HepG2 (cell line): ENCODE results near the gene CCT3. TPM values are rescaled to one million over a fixed set of nuclear protein-coding genes. Genes with fewer than 3 reads are reported as not detected.

ENCODE experiments used
- ATF7 ChIP-seq, 2 experiments: fragments of 450-650 bp in 1 of 2; sonication (generic) in 1 of 2; formaldehyde crosslinking in 1 of 2; IDR thresholded peaks; 2 replicates each; pipeline versions ENCODE4 v1.4.0 to v1.6.1; 2016 to 2020; ENCODE audit warnings: antibody characterized with exemption in 1 of 2, mild to moderate bottlenecking in 1 of 2, missing genetic modification reagents in 1 of 2
- CCAR2 ChIP-seq: fragments of 200-400 bp; formaldehyde crosslinking; optimal IDR thresholded peaks from 2 replicates; pipeline ENCODE3; 2018; ENCODE audit warnings: low read depth, mild to moderate bottlenecking, low read length, moderate library complexity
- CHCHD3 ChIP-seq: sonication (generic); formaldehyde crosslinking; IDR thresholded peaks from 2 replicates; pipeline ENCODE4 v1.8.0; 2022; ENCODE audit warnings: mild to moderate bottlenecking, missing genetic modification reagents, moderate library complexity
- CHD4 ChIP-seq: fragments of 200-600 bp; sonication (generic); IDR thresholded peaks from 2 replicates; pipeline ENCODE4 v1.7.0; 2017; ENCODE audit warnings: mild to moderate bottlenecking, low read length, borderline replicate concordance
- MAFG ChIP-seq: sonication (generic); formaldehyde crosslinking; IDR thresholded peaks from 2 replicates; pipeline ENCODE4 v1.5.1; 2020; ENCODE audit warnings: mild to moderate bottlenecking, missing genetic modification reagents
- NR2F1 ChIP-seq, 2 experiments: fragments of 450-650 bp in 1 of 2; formaldehyde crosslinking in 1 of 2; IDR thresholded peaks; 2 replicates each; pipeline versions ENCODE4 v1.5.0 to v1.6.1; 2016 to 2020; ENCODE audit warnings: mild to moderate bottlenecking in 1 of 2, missing compliant biosample characterization in 1 of 2, missing genetic modification reagents in 1 of 2, moderate library complexity in 1 of 2
- PLRG1 ChIP-seq: fragments of 450-650 bp; conservative IDR thresholded peaks from 2 replicates; pipeline ENCODE4 v1.6.1; 2016
- SP5 ChIP-seq: IDR thresholded peaks from 2 replicates; pipeline ENCODE4 v1.6.1; 2016; ENCODE audit warnings: low read depth, borderline replicate concordance
- SPEN ChIP-seq: sonication (generic); formaldehyde crosslinking; IDR thresholded peaks from 2 replicates; pipeline ENCODE4 v1.5.1; 2020; ENCODE audit warnings: low read depth, mild to moderate bottlenecking, missing genetic modification reagents
- TOE1 ChIP-seq: sonication (generic); formaldehyde crosslinking; IDR thresholded peaks from 2 replicates; pipeline ENCODE4 v1.4.0; 2020; ENCODE audit warnings: mild to moderate bottlenecking, missing genetic modification reagents
- TSC22D2 ChIP-seq: sonication (generic); formaldehyde crosslinking; IDR thresholded peaks from 2 replicates; pipeline ENCODE4 v1.5.1; 2020; ENCODE audit warnings: missing genetic modification reagents, mild to moderate bottlenecking, borderline replicate concordance
- ZNF136 ChIP-seq: sonication (generic); formaldehyde crosslinking; IDR thresholded peaks from 2 replicates; pipeline ENCODE4 v1.8.1; 2022; ENCODE audit warnings: low read depth, mild to moderate bottlenecking, moderate library complexity, missing genetic modification reagents
- ZNF549 ChIP-seq: sonication (generic); formaldehyde crosslinking; IDR thresholded peaks from 2 replicates; pipeline ENCODE4 v1.5.0; 2020; ENCODE audit warnings: missing genetic modification reagents
- ZNF558 ChIP-seq: sonication (generic); formaldehyde crosslinking; IDR thresholded peaks from 2 replicates; pipeline ENCODE4 v1.9.0; 2022; ENCODE audit warnings: mild to moderate bottlenecking, missing genetic modification reagents, borderline replicate concordance
- polyA plus RNA-seq, 8 experiments: library from polyadenylated mRNA; depleted of rRNA in 3 of 8; stranded (reverse) in 7 of 8; unstranded in 1 of 8; fragments of >200 nt; fragmentation: Illumina TruSeq in 4 of 8; extraction: Trizol in 4 of 8; gene quantifications; 2 replicates each; pipeline versions ENCODE4 v1.2.1 to v1.2.3, GENCODE V29; 2011 to 2016; ENCODE audit warnings: low read depth in 4 of 8, missing spikeins in 1 of 8, mixed read lengths in 1 of 8; ENCODE audit not compliant: insufficient read depth in 1 of 8
- total RNA-seq, 5 experiments: library from RNA; depleted of rRNA; stranded (reverse); fragments of >200 nt; fragmentation: Illumina TruSeq; extraction: Trizol; gene quantifications; 2 replicates each; pipeline ENCODE4 v1.2.3, GENCODE V29; 2016; ENCODE audit warnings: low read depth in 1 of 5
- TF ChIP-seq, protein P1 (sequence below): sonication (generic); formaldehyde crosslinking; IDR thresholded peaks from 2 replicates; pipeline ENCODE4 v1.4.0; 2020; ENCODE audit warnings: missing genetic modification reagents
- TF ChIP-seq, protein P2 (sequence below): sonication (generic); formaldehyde crosslinking; IDR thresholded peaks from 2 replicates; pipeline ENCODE4 v1.5.0; 2020; ENCODE audit warnings: mild to moderate bottlenecking, missing genetic modification reagents
- TF ChIP-seq, protein P3 (sequence below): sonication (generic); formaldehyde crosslinking; IDR thresholded peaks from 2 replicates; pipeline ENCODE4 v1.8.0; 2022; ENCODE audit warnings: mild to moderate bottlenecking, missing genetic modification reagents, moderate library complexity
- TF ChIP-seq, protein P4 (sequence below): sonication (generic); formaldehyde crosslinking; IDR thresholded peaks from 2 replicates; pipeline ENCODE4 v1.5.0; 2020; ENCODE audit warnings: mild to moderate bottlenecking, missing genetic modification reagents
- TF ChIP-seq, protein P5 (sequence below): IDR thresholded peaks from 2 replicates; pipeline ENCODE4 v1.6.1; 2012; ENCODE audit warnings: low read depth, low read length, improper control_type of control experiment

Gene CCT3
- total and polyA plus RNA-seq, 2 of the 13 experiments (the other 11 are each of a cell fraction or from before 2014, with no cell fraction given) = 319 to 615 TPM

GRCh38 chr1:156295391-156295947 lies 42.6 kb downstream of the CCT3 start, which contains the start of gene GLMP (continued):
- TF ChIP-seq, protein P1, sequence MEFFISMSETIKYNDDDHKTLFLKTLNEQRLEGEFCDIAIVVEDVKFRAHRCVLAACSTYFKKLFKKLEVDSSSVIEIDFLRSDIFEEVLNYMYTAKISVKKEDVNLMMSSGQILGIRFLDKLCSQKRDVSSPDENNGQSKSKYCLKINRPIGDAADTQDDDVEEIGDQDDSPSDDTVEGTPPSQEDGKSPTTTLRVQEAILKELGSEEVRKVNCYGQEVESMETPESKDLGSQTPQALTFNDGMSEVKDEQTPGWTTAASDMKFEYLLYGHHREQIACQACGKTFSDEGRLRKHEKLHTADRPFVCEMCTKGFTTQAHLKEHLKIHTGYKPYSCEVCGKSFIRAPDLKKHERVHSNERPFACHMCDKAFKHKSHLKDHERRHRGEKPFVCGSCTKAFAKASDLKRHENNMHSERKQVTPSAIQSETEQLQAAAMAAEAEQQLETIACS (CRISPR knock-in tag) = no peak
- TF ChIP-seq, protein P2, sequence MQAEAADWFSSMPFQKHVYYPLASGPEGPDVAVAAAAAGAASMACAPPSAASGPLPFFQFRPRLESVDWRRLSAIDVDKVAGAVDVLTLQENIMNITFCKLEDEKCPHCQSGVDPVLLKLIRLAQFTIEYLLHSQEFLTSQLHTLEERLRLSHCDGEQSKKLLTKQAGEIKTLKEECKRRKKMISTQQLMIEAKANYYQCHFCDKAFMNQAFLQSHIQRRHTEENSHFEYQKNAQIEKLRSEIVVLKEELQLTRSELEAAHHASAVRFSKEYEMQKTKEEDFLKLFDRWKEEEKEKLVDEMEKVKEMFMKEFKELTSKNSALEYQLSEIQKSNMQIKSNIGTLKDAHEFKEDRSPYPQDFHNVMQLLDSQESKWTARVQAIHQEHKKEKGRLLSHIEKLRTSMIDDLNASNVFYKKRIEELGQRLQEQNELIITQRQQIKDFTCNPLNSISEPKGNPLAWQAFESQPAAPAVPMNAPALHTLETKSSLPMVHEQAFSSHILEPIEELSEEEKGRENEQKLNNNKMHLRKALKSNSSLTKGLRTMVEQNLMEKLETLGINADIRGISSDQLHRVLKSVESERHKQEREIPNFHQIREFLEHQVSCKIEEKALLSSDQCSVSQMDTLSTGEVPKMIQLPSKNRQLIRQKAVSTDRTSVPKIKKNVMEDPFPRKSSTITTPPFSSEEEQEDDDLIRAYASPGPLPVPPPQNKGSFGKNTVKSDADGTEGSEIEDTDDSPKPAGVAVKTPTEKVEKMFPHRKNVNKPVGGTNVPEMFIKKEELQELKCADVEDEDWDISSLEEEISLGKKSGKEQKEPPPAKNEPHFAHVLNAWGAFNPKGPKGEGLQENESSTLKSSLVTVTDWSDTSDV (CRISPR knock-in tag) = no peak
- TF ChIP-seq CHD4 (no peak), CHCHD3 (CRISPR knock-in tag) (no peak), ATF7 (IDR thresholded peaks at IDR 0.05) (no peak), ATF7 (CRISPR knock-in tag; IDR thresholded peaks at IDR 0.05) (no peak), ZNF549 (CRISPR knock-in tag) (no peak), TSC22D2 (CRISPR knock-in tag) (no peak), SP5 (no peak; the same call in 1 of the 2 replicates), ZNF558 (CRISPR knock-in tag) (no peak), ZNF136 (CRISPR knock-in tag) (no peak), TOE1 (CRISPR knock-in tag) (no peak), MAFG (CRISPR knock-in tag) (no peak), CCAR2 (no peak), NR2F1 (CRISPR knock-in tag; IDR thresholded peaks at IDR 0.05) (no peak), PLRG1 (no peak), SPEN (CRISPR knock-in tag) (no peak)
- TF ChIP-seq, protein P3, sequence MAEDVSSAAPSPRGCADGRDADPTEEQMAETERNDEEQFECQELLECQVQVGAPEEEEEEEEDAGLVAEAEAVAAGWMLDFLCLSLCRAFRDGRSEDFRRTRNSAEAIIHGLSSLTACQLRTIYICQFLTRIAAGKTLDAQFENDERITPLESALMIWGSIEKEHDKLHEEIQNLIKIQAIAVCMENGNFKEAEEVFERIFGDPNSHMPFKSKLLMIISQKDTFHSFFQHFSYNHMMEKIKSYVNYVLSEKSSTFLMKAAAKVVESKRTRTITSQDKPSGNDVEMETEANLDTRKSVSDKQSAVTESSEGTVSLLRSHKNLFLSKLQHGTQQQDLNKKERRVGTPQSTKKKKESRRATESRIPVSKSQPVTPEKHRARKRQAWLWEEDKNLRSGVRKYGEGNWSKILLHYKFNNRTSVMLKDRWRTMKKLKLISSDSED = no peak
- TF ChIP-seq, protein P4, sequence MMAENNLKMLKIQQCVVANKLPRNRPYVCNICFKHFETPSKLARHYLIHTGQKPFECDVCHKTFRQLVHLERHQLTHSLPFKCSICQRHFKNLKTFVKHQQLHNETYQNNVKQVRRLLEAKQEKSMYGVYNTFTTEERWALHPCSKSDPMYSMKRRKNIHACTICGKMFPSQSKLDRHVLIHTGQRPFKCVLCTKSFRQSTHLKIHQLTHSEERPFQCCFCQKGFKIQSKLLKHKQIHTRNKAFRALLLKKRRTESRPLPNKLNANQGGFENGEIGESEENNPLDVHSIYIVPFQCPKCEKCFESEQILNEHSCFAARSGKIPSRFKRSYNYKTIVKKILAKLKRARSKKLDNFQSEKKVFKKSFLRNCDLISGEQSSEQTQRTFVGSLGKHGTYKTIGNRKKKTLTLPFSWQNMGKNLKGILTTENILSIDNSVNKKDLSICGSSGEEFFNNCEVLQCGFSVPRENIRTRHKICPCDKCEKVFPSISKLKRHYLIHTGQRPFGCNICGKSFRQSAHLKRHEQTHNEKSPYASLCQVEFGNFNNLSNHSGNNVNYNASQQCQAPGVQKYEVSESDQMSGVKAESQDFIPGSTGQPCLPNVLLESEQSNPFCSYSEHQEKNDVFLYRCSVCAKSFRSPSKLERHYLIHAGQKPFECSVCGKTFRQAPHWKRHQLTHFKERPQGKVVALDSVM (CRISPR knock-in tag) = peak; percentile 13; the same call in 1 of the 2 replicates
- TF ChIP-seq, protein P5, sequence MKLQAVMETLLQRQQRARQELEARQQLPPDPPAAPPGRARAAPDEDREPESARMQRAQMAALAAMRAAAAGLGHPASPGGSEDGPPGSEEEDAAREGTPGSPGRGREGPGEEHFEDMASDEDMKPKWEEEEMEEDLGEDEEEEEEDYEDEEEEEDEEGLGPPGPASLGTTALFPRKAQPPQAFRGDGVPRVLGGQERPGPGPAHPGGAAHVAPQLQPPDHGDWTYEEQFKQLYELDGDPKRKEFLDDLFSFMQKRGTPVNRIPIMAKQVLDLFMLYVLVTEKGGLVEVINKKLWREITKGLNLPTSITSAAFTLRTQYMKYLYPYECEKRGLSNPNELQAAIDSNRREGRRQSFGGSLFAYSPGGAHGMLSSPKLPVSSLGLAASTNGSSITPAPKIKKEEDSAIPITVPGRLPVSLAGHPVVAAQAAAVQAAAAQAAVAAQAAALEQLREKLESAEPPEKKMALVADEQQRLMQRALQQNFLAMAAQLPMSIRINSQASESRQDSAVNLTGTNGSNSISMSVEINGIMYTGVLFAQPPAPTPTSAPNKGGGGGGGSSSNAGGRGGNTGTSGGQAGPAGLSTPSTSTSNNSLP = no peak
